Epithelial cell of proximal tubule (primary cell): ENCODE results near the gene FBXO34. TPM values are rescaled to one million over a fixed set of nuclear protein-coding genes. Genes with fewer than 3 reads are reported as not detected.

Experiments
- DNase-seq: peaks from one replicate; pipeline ENCODE4 v3.0.0-alpha.2; 2011; ENCODE audit warnings: low read depth
- H3K4me3 ChIP-seq: 2 replicates; pipeline ENCODE4 v1.5.1; 2011; ENCODE audit warnings: low read depth, mild to moderate bottlenecking, low read length
- total RNA-seq: library from RNA; depleted of rRNA; stranded (reverse); fragments of >200 nt; gene quantifications from 2 replicates; pipeline ENCODE4 v1.2.3, GENCODE V29; 2015
- TF ChIP-seq, protein P1 (sequence below): conservative IDR thresholded peaks from 2 replicates; pipeline ENCODE4 v1.5.1; 2012; ENCODE audit warnings: low read depth, mild to moderate bottlenecking, low read length

FBXO34 gene
- total RNA-seq, 1 donor from 2014 or later = 21.3 TPM

DNA sequence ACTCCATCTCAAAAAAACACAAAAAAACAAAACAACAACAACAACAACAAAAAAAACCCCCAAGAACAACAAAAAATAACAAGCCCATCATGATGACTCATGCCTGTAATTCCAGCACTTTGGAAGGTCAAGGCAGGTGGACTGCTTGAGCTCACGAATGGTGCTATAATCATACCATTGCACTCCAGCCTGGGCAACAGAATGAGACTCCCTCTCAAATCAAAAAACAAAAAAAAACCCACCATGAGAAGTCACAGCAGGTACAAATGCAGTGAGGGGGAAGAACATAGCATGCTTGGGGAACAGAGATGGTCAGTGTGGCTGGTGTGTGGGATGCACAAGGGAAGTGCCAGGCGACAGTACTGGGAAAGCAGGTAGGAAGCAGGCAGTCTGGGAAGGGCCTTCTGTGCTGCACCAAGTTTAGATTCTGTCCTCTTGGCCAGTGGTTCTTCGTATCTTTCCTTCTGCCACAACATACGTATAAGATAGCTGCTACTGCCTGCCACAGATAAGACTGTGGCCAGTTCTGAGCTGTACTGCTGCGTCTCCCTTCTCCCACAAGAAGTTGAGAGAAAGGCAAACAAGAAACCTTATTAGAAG is 112.4 kb downstream of the FBXO34 start:
- no peak overlapping the region for H3K4me3 ChIP-seq
- DNase-seq = no peak
- TF ChIP-seq, protein P1, sequence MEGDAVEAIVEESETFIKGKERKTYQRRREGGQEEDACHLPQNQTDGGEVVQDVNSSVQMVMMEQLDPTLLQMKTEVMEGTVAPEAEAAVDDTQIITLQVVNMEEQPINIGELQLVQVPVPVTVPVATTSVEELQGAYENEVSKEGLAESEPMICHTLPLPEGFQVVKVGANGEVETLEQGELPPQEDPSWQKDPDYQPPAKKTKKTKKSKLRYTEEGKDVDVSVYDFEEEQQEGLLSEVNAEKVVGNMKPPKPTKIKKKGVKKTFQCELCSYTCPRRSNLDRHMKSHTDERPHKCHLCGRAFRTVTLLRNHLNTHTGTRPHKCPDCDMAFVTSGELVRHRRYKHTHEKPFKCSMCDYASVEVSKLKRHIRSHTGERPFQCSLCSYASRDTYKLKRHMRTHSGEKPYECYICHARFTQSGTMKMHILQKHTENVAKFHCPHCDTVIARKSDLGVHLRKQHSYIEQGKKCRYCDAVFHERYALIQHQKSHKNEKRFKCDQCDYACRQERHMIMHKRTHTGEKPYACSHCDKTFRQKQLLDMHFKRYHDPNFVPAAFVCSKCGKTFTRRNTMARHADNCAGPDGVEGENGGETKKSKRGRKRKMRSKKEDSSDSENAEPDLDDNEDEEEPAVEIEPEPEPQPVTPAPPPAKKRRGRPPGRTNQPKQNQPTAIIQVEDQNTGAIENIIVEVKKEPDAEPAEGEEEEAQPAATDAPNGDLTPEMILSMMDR = no peak

- no peak for DNase-seq
- no peak overlapping the region for H3K4me3 ChIP-seq
- TF ChIP-seq, protein P1 = no peak
These were observed 113.3 kb downstream of the FBXO34 start for GRCh38 chr14:55384536-55384935.

- DNase-seq = no peak
- H3K4me3 ChIP-seq = no peak overlapping the region
- TF ChIP-seq, protein P1 = no peak
These were observed 115.0 kb downstream of the FBXO34 start for GRCh38 chr14:55386037-55386808.

DNA sequence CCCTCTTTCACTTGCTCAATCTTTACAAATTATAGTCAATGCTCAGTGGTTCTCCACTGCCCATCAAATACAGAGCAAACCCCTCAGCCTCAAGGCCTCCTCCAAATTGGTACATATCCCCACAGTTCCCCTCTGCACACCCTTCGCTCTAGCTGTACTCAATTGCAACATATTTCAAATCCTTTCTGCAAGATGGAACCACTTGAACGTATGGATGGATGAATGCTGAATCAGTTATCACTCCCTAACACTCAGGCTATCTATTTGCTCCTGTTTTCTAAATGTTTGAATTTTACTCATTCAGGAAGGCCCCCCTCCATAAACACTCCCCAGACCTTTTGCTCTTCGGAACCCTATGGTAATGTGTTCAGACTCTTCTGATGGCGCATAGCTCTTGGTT is 115.9 kb downstream of the FBXO34 start:
- TF ChIP-seq, protein P1 = no peak
- no peak for DNase-seq
- H3K4me3 ChIP-seq = no peak overlapping the region

- TF ChIP-seq, protein P1 = no peak
- H3K4me3 ChIP-seq = no peak overlapping the region
- no peak for DNase-seq
These were observed 116.9 kb downstream of the FBXO34 start for GRCh38 chr14:55388160-55388559.

- TF ChIP-seq, protein P1 = no peak
- DNase-seq = no peak
- no peak overlapping the region for H3K4me3 ChIP-seq
These were observed 118.1 kb downstream of the FBXO34 start for GRCh38 chr14:55389330-55389729.

GRCh38 chr14:55398679-55399078 is 127.5 kb downstream of the FBXO34 start:
- DNase-seq = peak; percentile 83
- no peak overlapping the region for H3K4me3 ChIP-seq
- TF ChIP-seq, protein P1 = no peak
